ENCODE data around the gene FAM229A. TPM values are rescaled to one million over a fixed set of nuclear protein-coding genes. Genes with fewer than 3 reads are reported as not detected.
A peak's percentile ranks its signal among the peaks of the same experiment; 100 is the strongest.

FAM229A gene
- total RNA-seq, 1 experiment from 2014 or later: 5.6 TPM

DNA sequence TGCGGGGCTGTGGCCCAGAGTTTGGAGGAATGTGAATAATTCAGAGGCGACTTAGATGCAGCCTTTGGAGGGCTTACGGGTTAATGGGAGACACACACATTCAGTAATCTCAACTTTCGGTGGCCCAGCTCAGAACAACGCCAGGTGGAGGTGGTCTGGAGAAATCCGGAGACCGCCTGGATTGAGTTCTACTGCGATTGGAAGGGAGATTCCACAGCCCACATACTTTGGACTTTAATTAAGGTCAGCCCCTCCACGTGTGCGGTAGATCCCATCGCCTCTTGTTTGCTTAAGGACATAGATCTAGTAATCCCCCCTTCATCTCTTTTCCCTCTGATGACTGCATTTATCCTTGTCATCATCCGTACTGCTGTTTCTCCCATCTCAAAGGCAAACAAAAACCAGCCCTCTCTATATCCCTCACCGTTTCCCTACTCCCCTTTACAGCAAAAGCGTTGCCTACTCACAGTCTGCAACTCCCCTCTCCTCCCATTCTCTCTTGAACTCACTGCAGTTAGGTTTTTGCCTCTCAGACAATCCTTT lies 32.7 kb upstream of the FAM229A start:
- no peaks in the 10 kb centered on the region for H4K20me1 ChIP-seq (ENCODE audit: control insufficient read depth, insufficient read depth, insufficient read length)
- no peak overlapping the region for H4K91ac ChIP-seq (ENCODE audit: insufficient read length, low read depth, low read length)
- H3K4me1 Mint-ChIP-seq: peaks cover 14 to 15% of the 10 kb centered on the region in 2 experiments
- H2AFZ ChIP-seq (ENCODE audit: low read length): peak overlapping the region; percentile 24
- H3K27ac ChIP-seq (ENCODE audit: insufficient read length, low read depth, low read length): peak overlapping the region; percentile 81
- H2BK5ac ChIP-seq (ENCODE audit: insufficient read length, low read length): no peak overlapping the region
- H3K36me3 Mint-ChIP-seq (ENCODE audit: insufficient read depth in 1 of 3, low read depth in 3 of 3): peaks cover 10 to 22% (median 17%) of the 10 kb centered on the region in 3 experiments
- no peak overlapping the region; the same call in 1 of the 2 replicates for H3K4ac ChIP-seq (ENCODE audit: low read depth, low read length)
- H2BK120ac ChIP-seq (ENCODE audit: low read depth, low read length, poor library complexity, severe bottlenecking): no peak overlapping the region
- H3K27ac Mint-ChIP-seq: peak overlapping the region; percentile 98 to 100 (median 100)
- no peak overlapping the region for H3K23ac ChIP-seq (ENCODE audit: insufficient read length, low read depth, low read length)
- peaks cover 4 to 8% of the 10 kb centered on the region in 2 experiments; a peak in 4 of 5 replicates for H3K9me3 Mint-ChIP-seq
- no peaks in the 10 kb centered on the region for H3K9me3 ChIP-seq (ENCODE audit: control insufficient read depth, low read depth, low read length)
- no peaks in the 10 kb centered on the region for H3K27me3 ChIP-seq (ENCODE audit: insufficient read depth, low read length)
- H3K4me2 ChIP-seq (ENCODE audit: insufficient read depth, insufficient read length, low read length): peak overlapping the region; percentile 83
- H4K5ac ChIP-seq (ENCODE audit: insufficient read length, low read depth, low read length): peak overlapping the region; percentile 79
- H2BK12ac ChIP-seq (ENCODE audit: insufficient read length, low read depth, low read length): no peak overlapping the region
- H3K4me3 Mint-ChIP-seq: peak overlapping the region; percentile 100
- TF ChIP-seq, protein P1, sequence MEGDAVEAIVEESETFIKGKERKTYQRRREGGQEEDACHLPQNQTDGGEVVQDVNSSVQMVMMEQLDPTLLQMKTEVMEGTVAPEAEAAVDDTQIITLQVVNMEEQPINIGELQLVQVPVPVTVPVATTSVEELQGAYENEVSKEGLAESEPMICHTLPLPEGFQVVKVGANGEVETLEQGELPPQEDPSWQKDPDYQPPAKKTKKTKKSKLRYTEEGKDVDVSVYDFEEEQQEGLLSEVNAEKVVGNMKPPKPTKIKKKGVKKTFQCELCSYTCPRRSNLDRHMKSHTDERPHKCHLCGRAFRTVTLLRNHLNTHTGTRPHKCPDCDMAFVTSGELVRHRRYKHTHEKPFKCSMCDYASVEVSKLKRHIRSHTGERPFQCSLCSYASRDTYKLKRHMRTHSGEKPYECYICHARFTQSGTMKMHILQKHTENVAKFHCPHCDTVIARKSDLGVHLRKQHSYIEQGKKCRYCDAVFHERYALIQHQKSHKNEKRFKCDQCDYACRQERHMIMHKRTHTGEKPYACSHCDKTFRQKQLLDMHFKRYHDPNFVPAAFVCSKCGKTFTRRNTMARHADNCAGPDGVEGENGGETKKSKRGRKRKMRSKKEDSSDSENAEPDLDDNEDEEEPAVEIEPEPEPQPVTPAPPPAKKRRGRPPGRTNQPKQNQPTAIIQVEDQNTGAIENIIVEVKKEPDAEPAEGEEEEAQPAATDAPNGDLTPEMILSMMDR (conservative IDR thresholded peaks at IDR 0.05): no peak
- H3K79me2 ChIP-seq (ENCODE audit: insufficient read depth, low read length): no peaks in the 10 kb centered on the region; the same call in 1 of the 2 replicates
- H2AK5ac ChIP-seq (ENCODE audit: insufficient read length, low read length): no peak overlapping the region
- peaks cover 5% of the 10 kb centered on the region for H3K79me1 ChIP-seq (ENCODE audit: insufficient read depth, low read depth, low read length, poor library complexity, severe bottlenecking)
- WGBS (ENCODE audit: extremely low coverage, insufficient read length, low lambda C conversion rate): no CpG with 5 or more reads among the region's 14 CpGs
- peaks cover 5% of the 10 kb centered on the region; the same call in 1 of the 2 replicates for H3K4me1 ChIP-seq (ENCODE audit: insufficient read depth, low read length)
- no peak for DNase-seq
- H4K8ac ChIP-seq (replicated peaks; ENCODE audit: insufficient read length, low read depth, low read length): no peak overlapping the region
- H3K18ac ChIP-seq (ENCODE audit: insufficient read length, low read depth, low read length): peak overlapping the region; percentile 45
- H2BK20ac ChIP-seq (ENCODE audit: low read depth, low read length, poor library complexity, severe bottlenecking): no peak overlapping the region
- no peaks in the 10 kb centered on the region for H3K27me3 Mint-ChIP-seq (ENCODE audit: low read depth)
- no peak overlapping the region for H2BK15ac ChIP-seq (ENCODE audit: low read depth, low read length)
- peak overlapping the region; percentile 82 for H3K9ac ChIP-seq (ENCODE audit: extremely low read depth, insufficient read length, low read length)
- peak overlapping the region; percentile 61; the same call in 1 of the 2 replicates for H3K14ac ChIP-seq (ENCODE audit: insufficient read depth, low read length)
- H3T11ph ChIP-seq (ENCODE audit: low read length): no peak overlapping the region
- peaks cover 4% of the 10 kb centered on the region for H3K23me2 ChIP-seq (ENCODE audit: insufficient read length, low read depth, low read length, poor library complexity, severe bottlenecking)
- peak overlapping the region; percentile 13 for H3K56ac ChIP-seq (ENCODE audit: insufficient read length, low read depth, low read length)
